IMR-90 (cell line): ENCODE results near the gene CTRL. TPM values are rescaled to one million over a fixed set of nuclear protein-coding genes. Genes with fewer than 3 reads are reported as not detected.

Experiments
- ATAC-seq: fragments of 200-7000 bp; cut with Tn5 transposase; 2 replicates; pipeline ENCODE4 v1.9.1; 2020; ENCODE audit warnings: low read depth, mild to moderate bottlenecking, moderate library complexity
- BruUV-seq: library from RNA; stranded (reverse); fragments of 400-500 nt; replicated peaks from 2 replicates; lab custom pipeline; 2021; lab: Mats Ljungman, UMichigan
- CTCF ChIA-PET: fragments of 300-600 bp; formaldehyde crosslinking; extraction: SDS; loops from one replicate; lab custom pipeline; 2021; ENCODE audit warnings: antibody characterized with exemption; lab: Yijun Ruan, JAX
- POLR2A ChIA-PET: fragments of 300-600 bp; sonication (Branson Sonifier 250); formaldehyde crosslinking; loops from one replicate; lab custom pipeline; 2022; ENCODE audit warnings: antibody characterized with exemption; ENCODE audit not compliant: unreplicated experiment; lab: Charles Lee
- DNase-seq: peaks from one replicate; pipeline ENCODE4 v3.0.0; 2013
- H2AFZ ChIP-seq: replicated peaks from 2 replicates; pipeline ENCODE3; 2013; ENCODE audit warnings: low read length, mild to moderate bottlenecking; ENCODE audit not compliant: poor library complexity
- H2AK5ac ChIP-seq: 2 replicates; pipeline ENCODE4 v1.6.1; 2013; ENCODE audit warnings: low read depth, low read length, inconsistent platforms
- H2AK9ac ChIP-seq: replicated peaks from 2 replicates; pipeline ENCODE3; 2013; ENCODE audit warnings: mild to moderate bottlenecking, low read depth, low read length, moderate library complexity; ENCODE audit not compliant: poor library complexity
- H2BK120ac ChIP-seq: 2 replicates; pipeline ENCODE4 v1.6.1; 2013; ENCODE audit warnings: low read depth, low read length, inconsistent platforms
- H2BK15ac ChIP-seq: 3 replicates; pipeline ENCODE4 v1.6.1; 2013; ENCODE audit warnings: low read depth, low read length, inconsistent platforms
- H2BK20ac ChIP-seq: 2 replicates; pipeline ENCODE4 v1.6.1; 2013; ENCODE audit warnings: low read depth, mild to moderate bottlenecking, inconsistent platforms, low read length, moderate library complexity
- H2BK5ac ChIP-seq: 2 replicates; pipeline ENCODE4 v1.6.1; 2013; ENCODE audit warnings: mild to moderate bottlenecking, low read depth, low read length, inconsistent platforms; ENCODE audit not compliant: poor library complexity, severe bottlenecking
- H3K14ac ChIP-seq: replicated peaks from 2 replicates; pipeline ENCODE4 v1.6.1; 2013; ENCODE audit warnings: low read depth, low read length, inconsistent platforms
- H3K18ac ChIP-seq: 2 replicates; pipeline ENCODE4 v1.6.1; 2013; ENCODE audit warnings: low read depth, low read length, control low read depth
- H3K23ac ChIP-seq: 2 replicates; pipeline ENCODE4 v1.6.1; 2013; ENCODE audit warnings: low read depth, low read length, inconsistent platforms
- H3K27ac ChIP-seq: 2 replicates; pipeline ENCODE4 v1.5.1; 2013; ENCODE audit warnings: mild to moderate bottlenecking, control low read depth, low read length; ENCODE audit not compliant: insufficient read depth
- H3K27me3 ChIP-seq: 2 replicates; pipeline ENCODE4 v1.6.1; 2013; ENCODE audit warnings: low read length; ENCODE audit not compliant: control insufficient read depth, insufficient read depth
- H3K36me3 ChIP-seq: 2 replicates; pipeline ENCODE4 v1.6.1; 2013; ENCODE audit warnings: low read length, mixed read lengths; ENCODE audit not compliant: control insufficient read depth, insufficient read depth
- H3K4ac ChIP-seq: 2 replicates; pipeline ENCODE4 v1.6.1; 2013; ENCODE audit warnings: low read depth, low read length, inconsistent platforms
- H3K4me1 ChIP-seq: 2 replicates; pipeline ENCODE4 v1.6.1; 2013; ENCODE audit warnings: low read length, mixed read lengths; ENCODE audit not compliant: control insufficient read depth, insufficient read depth
- H3K4me2 ChIP-seq: 2 replicates; pipeline ENCODE4 v1.6.1; 2013; ENCODE audit warnings: low read depth, mild to moderate bottlenecking, control low read depth, low read length, moderate library complexity
- H3K4me3 ChIP-seq: 2 replicates; pipeline ENCODE4 v1.5.1; 2013; ENCODE audit warnings: low read depth, mild to moderate bottlenecking, control low read depth, low read length, moderate library complexity; ENCODE audit not compliant: insufficient read depth
- H3K56ac ChIP-seq: 2 replicates; pipeline ENCODE4 v1.6.1; 2013; ENCODE audit warnings: low read length, inconsistent platforms; ENCODE audit not compliant: insufficient read depth; ENCODE audit errors: extremely low read depth
- H3K79me1 ChIP-seq, 2 experiments: 2 replicates each; pipeline ENCODE4 v1.6.1; 2013; ENCODE audit warnings: low read length in 2 of 2, inconsistent platforms in 1 of 2, low read depth in 1 of 2
- H3K9ac ChIP-seq: 2 replicates; pipeline ENCODE4 v1.6.1; 2013; ENCODE audit warnings: low read depth, low read length, control low read depth
- H3K9me1 ChIP-seq: 2 replicates; pipeline ENCODE4 v1.6.1; 2013; ENCODE audit warnings: low read length, inconsistent platforms; ENCODE audit not compliant: insufficient read depth
- H3K9me3 ChIP-seq: 2 replicates; pipeline ENCODE4 v1.6.1; 2013; ENCODE audit warnings: low read length; ENCODE audit not compliant: control insufficient read depth, insufficient read depth
- H4K20me1 ChIP-seq: 2 replicates; pipeline ENCODE4 v1.6.1; 2013; ENCODE audit warnings: low read length, inconsistent platforms; ENCODE audit not compliant: insufficient read depth
- H4K5ac ChIP-seq: 2 replicates; pipeline ENCODE4 v1.6.1; 2013; ENCODE audit warnings: mild to moderate bottlenecking, low read depth, low read length, control low read depth
- H4K8ac ChIP-seq, 2 experiments: 2 replicates each; pipeline ENCODE4 v1.6.1; 2013; ENCODE audit warnings: low read depth in 2 of 2, low read length in 2 of 2, control low read depth in 1 of 2, inconsistent platforms in 1 of 2
- H4K91ac ChIP-seq: 2 replicates; pipeline ENCODE4 v1.6.1; 2013; ENCODE audit warnings: low read depth, low read length, inconsistent platforms; ENCODE audit not compliant: insufficient read depth
- CTCF ChIP-seq: conservative IDR thresholded peaks from 2 replicates; pipeline ENCODE4 v1.5.1; 2012; ENCODE audit warnings: mild to moderate bottlenecking, low read depth, low read length, improper control_type of control experiment
- ELK1 ChIP-seq: fragments of 150-350 bp; IDR thresholded peaks from 2 replicates; pipeline ENCODE4 v1.6.1; 2016; ENCODE audit warnings: low read depth, mild to moderate bottlenecking, low read length, moderate library complexity, borderline replicate concordance
- RCOR1 ChIP-seq: IDR thresholded peaks from 2 replicates; pipeline ENCODE4 v1.6.1; 2012; ENCODE audit warnings: mild to moderate bottlenecking, low read length, improper control_type of control experiment; ENCODE audit not compliant: insufficient replicate concordance
- WGBS, 2 experiments: methylation state at CpG; one replicate each; pipeline versions ENCODE4 v1.1.5 to v1.1.7; 2013; ENCODE audit warnings: missing lambda C conversion rate in 2 of 2; ENCODE audit not compliant: insufficient read length in 1 of 2; ENCODE audit errors: extremely low coverage in 2 of 2; 5-methylcytosine and 5-hydroxymethylcytosine counted together
- dilution Hi-C: fragments of 300-500 bp; cut with HindIII; formaldehyde crosslinking; loops from one replicate; pipeline ENCODE4 v1.14.3; 2018; ENCODE audit warnings: low sequenced_read_pairs; ENCODE audit not compliant: unreplicated experiment
- in situ Hi-C: fragments of 300-500 bp; cut with MboI; formaldehyde crosslinking; loops from 3 replicates; pipeline ENCODE4 v1.14.3; 2019; ENCODE audit warnings: low sequenced_read_pairs, inconsistent platforms, mixed read lengths
- intact Hi-C: fragments of 100-400 bp; cut with micrococcal nuclease; formaldehyde crosslinking; loops from 2 replicates; pipeline ENCODE4 v1.10.0; 2022
- polyA plus RNA-seq, 3 experiments: library from polyadenylated mRNA; depleted of rRNA; stranded (reverse); fragments of >200 nt; gene quantifications; 2 replicates each; pipeline ENCODE4 v1.2.3, GENCODE V29; 2012; ENCODE audit warnings: low replicate concordance in 1 of 3
- total RNA-seq: library from RNA; depleted of rRNA; stranded (reverse); fragments of >200 nt; gene quantifications from 2 replicates; pipeline ENCODE4 v1.2.3, GENCODE V29; 2012

CTRL gene
- total and polyA plus RNA-seq, 2 of the 4 experiments (the other 2 are of a cell fraction), result 0.18 to 1.1 TPM

- no peak overlapping the region for H2BK5ac ChIP-seq
- no peak overlapping the region for H2AK5ac ChIP-seq
- no peak overlapping the region for H3K4ac ChIP-seq
- in situ Hi-C loops, result no loop called here
- BruUV-seq, result no TSS peak
- WGBS, 2 experiments, result 93% methylated on average over 3 of the region's 6 CpGs; no CpG with 5 or more reads in 1 of the 2 experiments
- intact Hi-C loops, result no loop called here
- CTCF ChIA-PET, result no interaction called here
- peaks cover 14 to 87% of the 10 kb centered on the region in 2 experiments for H3K79me1 ChIP-seq
- no peak overlapping the region for H2BK120ac ChIP-seq
- H3K27me3 ChIP-seq, result no peaks in the 10 kb centered on the region
- H4K20me1 ChIP-seq, result peaks cover 75% of the 10 kb centered on the region
- no peak overlapping the region for H3K23ac ChIP-seq
- no peak overlapping the region for H2AK9ac ChIP-seq
- no peak for DNase-seq
- H3K27ac ChIP-seq, result no peak overlapping the region
- no peak overlapping the region for H2BK20ac ChIP-seq
- H3K4me3 ChIP-seq, result no peak overlapping the region
- no peaks in the 10 kb centered on the region for H3K9me3 ChIP-seq
- peaks cover 34% of the 10 kb centered on the region for H3K9me1 ChIP-seq
- H3K18ac ChIP-seq, result no peak overlapping the region
- H2AFZ ChIP-seq, result no peak overlapping the region
- H4K91ac ChIP-seq, result no peak overlapping the region
- H3K9ac ChIP-seq, result no peak overlapping the region
- H2BK15ac ChIP-seq, result no peak overlapping the region
- no peak for ATAC-seq
- no peak overlapping the region for H3K14ac ChIP-seq
- H3K4me1 ChIP-seq, result peaks cover 23% of the 10 kb centered on the region
- H3K56ac ChIP-seq, result no peak overlapping the region
- no peak for TF ChIP-seq RCOR1
- TF ChIP-seq ELK1, result no peak
- 0 out of 2 replicates have a peak, but pooled peaks have one; percentile 11 for TF ChIP-seq CTCF
- peaks cover 21% of the 10 kb centered on the region for H3K36me3 ChIP-seq
- H4K8ac ChIP-seq, result no peak overlapping the region
- dilution Hi-C loops, result no loop called here
- no peak overlapping the region for H3K4me2 ChIP-seq
- no peak overlapping the region for H4K5ac ChIP-seq
- POLR2A ChIA-PET, result interaction anchor here (0.6 kb wide), 1 partner anchor 360 kb away, joined by 3 read pairs; no protein-coding TSS in a partner anchor
Observed at GRCh38 chr16:67919622-67920221, 11.9 kb downstream of the CTRL start.
